Endometrium (tissue), 2 donors: ENCODE results near the gene TMEM88.
A peak's percentile ranks its signal among the peaks of the same experiment; 100 is the strongest.
"Not testable (repeated sequence)": the region's sequence is repeated elsewhere in the genome, so short reads cannot be mapped to it uniquely, and the experiment has no call there.

ENCODE experiments used
- FAIRE-seq: peaks from 2 replicates; lab custom pipeline; 2012; peaks lifted over from hg19 to GRCh38; lab: Jason Lieb, UNC
- donor health status: control.
- donor health status: control.

TMEM88 gene

GRCh38 chr17:7856011-7856810 lies 1.3 kb downstream of the TMEM88 start:
- no peak for FAIRE-seq

- FAIRE-seq, result peak; percentile 98
Measured at GRCh38 chr17:7856811-7857712, 2.2 kb downstream of the TMEM88 start, which contains the start of gene NAA38. TSS of gene NAA38 (minus strand) at chr17:7857559. CDS start at chr17:7857463, 96 bp downstream.

- no peak for FAIRE-seq
Measured at GRCh38 chr17:7857713-7858521, 3.1 kb downstream of the TMEM88 start, which contains the start of gene CYB5D1. TSS of gene CYB5D1 (plus strand) at chr17:7858003. CDS start at chr17:7858135, 132 bp downstream.

GRCh38 chr17:7858522-7858810 lies 3.6 kb downstream of the TMEM88 start:
- no peak for FAIRE-seq

- no peak for FAIRE-seq
Measured at GRCh38 chr17:7859028-7859427, 4.2 kb downstream of the TMEM88 start.

GRCh38 chr17:7862692-7863437 lies 8.0 kb downstream of the TMEM88 start:
- peak; percentile 63 for FAIRE-seq

GRCh38 chr17:7864384-7864783 lies 9.5 kb downstream of the TMEM88 start:
- FAIRE-seq, result not testable (repeated sequence)

- no peak for FAIRE-seq
Measured at GRCh38 chr17:7864995-7865650, 10.3 kb downstream of the TMEM88 start.

GRCh38 chr17:7867881-7868329 lies 13.0 kb downstream of the TMEM88 start:
- no peak for FAIRE-seq

GRCh38 chr17:7873051-7873450 lies 18.2 kb downstream of the TMEM88 start:
- FAIRE-seq, result no peak

- no peak for FAIRE-seq
Measured at GRCh38 chr17:7875804-7876370, 21.0 kb downstream of the TMEM88 start.

GRCh38 chr17:7878234-7878633 lies 23.4 kb downstream of the TMEM88 start:
- peak; percentile 48 for FAIRE-seq

- FAIRE-seq, result no peak
Measured at GRCh38 chr17:7880076-7880868, 25.4 kb downstream of the TMEM88 start.

GRCh38 chr17:7881276-7882054 lies 26.6 kb downstream of the TMEM88 start:
- no peak for FAIRE-seq

GRCh38 chr17:7882068-7882467 lies 27.2 kb downstream of the TMEM88 start:
- FAIRE-seq, result no peak

GRCh38 chr17:7882629-7883028 lies 27.8 kb downstream of the TMEM88 start:
- no peak for FAIRE-seq

- FAIRE-seq, result peak; percentile 79
Measured at GRCh38 chr17:7883781-7884386, 29.0 kb downstream of the TMEM88 start.

GRCh38 chr17:7884581-7885366 lies 29.9 kb downstream of the TMEM88 start:
- FAIRE-seq, result no peak
